NCI-H1436 (cell line): Measurements from ENCODE around the gene HYAL3.
"Not testable (repeated sequence)": the region's sequence is repeated elsewhere in the genome, so short reads cannot be mapped to it uniquely, and the experiment has no call there.

Experiments used
- DNase-seq: peaks from one replicate; lab custom pipeline; 2025; lab: John Stamatoyannopoulos, UW

HYAL3 gene

DNA sequence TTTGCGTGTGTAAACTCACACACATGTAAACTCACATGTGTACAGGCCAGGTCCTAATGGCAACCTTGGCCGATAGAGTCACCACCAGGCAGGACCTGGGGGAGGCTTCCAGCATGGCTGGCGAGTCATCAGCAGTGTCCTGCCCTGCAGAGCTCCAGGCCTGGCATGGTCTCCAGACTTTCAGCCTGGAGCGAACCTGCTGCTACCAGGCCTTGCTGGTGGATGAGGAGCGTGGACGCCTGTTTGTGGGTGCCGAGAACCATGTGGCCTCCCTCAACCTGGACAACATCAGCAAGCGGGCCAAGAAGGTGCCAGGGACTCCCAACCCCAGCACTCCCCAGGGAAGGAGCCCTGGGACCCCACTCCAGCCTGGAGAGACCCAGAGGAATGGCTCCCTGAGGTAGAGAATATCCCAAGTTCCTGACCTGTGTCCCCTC, 29.2 kb downstream of the HYAL3 start:
- no peak for DNase-seq

DNA sequence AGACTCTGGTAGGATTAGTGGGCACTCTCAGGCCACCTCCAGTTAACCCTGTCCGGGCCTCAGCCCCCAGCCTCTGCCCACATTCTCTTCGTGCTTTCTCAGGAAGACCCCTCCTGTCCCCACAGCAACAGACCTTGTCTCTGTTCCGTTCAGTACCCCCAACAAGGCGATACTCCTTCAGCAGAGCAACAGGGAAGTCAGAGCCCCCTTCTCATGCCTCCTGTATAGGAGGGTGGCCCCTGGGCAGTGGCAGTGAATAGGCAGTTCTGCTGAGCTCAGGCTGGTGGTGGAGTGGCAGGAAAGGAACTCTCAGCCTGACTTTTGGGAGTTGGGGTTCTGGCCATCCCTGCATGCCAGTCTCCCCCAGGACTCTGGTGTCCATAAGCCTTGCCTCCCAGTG, 29.7 kb downstream of the HYAL3 start:
- no peak for DNase-seq

DNA sequence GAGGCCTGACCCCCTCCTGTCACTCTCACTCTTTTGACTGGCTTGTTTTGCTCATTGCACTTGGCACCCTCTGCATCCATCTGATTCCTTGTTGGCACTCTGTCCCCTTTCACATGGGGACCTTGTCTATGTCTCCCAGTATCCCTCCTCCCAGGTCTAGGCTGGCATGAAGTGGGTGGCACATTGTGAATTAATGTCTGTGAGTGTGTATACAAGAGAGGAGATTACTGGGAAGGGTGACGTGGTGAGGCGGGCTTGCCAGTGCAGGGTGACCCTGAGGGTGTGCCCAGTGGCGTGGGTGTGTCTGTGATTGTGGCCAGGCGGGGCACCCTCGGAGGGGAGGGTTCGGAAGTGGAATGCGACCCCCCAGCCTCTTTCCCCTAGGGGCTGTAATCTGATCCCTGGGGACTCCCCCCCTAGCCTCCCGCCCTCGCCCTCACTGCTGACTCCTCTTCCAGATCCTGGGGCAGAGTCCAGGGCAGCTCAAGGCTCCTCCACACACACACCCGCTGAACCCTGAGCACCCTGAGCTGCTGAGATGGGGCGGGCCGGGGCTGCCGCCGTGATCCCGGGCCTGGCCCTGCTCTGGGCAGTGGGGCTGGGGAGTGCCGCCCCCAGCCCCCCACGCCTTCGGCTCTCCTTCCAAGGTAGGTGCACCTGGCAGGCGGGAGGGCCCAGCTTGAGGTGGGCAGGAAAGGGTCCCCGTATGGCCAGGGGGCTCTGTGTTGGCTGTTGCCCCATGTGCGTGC, 30.3 kb downstream of the HYAL3 start, which contains the start of gene SEMA3B:
Gene SEMA3B, plus strand, starts transcription at position 445 of the 749 bp plus-strand sequence. Its CDS starts 94 bp downstream, at position 539.
- DNase-seq: no peak

DNA sequence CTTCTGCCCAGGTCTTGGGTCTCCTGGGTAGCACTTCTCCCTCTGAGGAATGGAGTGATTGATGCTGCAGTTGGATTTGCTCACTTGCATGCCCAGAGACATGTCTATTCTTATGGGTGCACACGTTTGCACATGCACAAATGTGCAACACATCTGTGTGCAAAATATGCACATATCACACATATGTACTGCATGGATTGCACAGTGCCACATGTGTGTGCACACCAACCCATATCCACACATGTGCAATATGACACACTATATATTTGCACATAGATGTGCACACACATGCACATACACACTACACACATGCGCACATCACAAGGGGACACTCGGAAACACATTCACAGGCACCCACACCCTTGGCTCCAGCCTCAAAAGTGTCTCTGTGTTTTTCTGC, 30.9 kb downstream of the HYAL3 start:
- DNase-seq: no peak

DNA sequence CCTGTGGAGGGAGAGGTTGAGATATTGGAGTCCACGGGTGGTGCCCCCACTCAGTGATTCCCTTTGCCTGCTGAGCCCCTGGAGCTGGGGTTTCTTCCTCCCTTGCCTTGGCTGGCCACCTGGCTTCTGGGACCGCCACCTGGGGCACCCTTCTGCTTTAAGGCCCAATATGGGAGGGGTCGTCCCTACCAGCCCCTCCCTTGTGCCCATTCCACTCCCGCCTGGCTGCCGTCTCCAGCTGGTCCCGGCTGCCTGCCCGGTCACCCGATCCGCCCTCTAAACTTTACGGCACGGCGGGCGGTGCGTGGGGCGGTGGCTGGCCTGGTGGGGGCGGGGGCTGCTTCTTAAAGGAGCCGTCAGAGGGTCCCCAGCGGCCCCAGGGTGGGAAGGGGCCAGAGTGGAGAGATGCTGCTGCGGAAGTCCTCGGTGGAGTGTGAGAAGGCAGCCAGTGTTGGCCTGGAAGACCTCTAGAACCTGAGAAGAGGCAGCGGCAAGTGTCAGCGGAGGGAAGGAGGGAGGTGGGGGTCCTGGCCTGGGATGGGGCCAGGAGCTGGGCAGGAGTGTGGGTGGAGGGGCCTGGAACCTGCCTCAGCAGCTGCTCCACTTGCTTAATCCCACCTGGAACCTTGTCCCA, 31.8 kb downstream of the HYAL3 start:
- no peak for DNase-seq

DNA sequence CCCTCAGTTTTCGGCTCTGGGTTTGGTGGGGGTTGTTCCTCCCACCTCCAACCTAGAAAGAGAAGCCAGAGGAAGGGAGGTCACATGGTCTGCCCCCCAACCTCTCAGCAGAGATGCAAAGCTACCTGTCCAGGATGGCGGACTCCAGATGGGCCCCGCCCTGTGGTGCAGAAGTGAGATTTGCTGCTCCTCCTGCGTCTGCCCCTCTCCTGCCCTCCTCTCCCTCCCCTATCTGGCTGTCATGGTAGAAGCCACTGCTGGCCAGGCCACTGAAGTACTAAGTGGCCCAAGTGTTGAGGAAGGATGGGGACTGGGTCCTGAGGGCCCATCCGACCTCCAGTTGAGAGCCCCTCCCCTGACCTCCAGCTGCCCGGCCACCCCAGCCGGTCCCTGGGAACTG, 32.4 kb downstream of the HYAL3 start:
- DNase-seq: no peak

DNA sequence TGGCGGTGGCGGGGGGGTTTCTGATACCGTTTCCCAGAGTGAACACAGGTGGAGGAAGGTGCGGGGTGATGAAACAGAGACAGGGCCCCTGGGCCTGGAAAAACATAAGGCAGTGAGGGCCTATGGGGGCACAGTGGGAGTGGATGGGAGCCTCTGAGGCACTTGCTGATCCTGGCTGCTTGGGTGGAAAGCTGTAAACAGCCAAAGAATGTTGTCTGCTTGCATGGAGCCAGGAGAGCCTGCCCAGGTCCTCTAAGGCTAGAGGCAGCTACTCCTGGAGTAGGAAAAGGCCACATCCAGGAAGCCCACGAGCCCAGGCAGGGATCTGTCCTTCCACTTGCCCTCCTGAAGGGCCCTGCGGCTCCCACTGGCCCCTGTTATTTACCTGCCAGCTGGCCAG, 33.2 kb downstream of the HYAL3 start:
- no peak for DNase-seq

DNA sequence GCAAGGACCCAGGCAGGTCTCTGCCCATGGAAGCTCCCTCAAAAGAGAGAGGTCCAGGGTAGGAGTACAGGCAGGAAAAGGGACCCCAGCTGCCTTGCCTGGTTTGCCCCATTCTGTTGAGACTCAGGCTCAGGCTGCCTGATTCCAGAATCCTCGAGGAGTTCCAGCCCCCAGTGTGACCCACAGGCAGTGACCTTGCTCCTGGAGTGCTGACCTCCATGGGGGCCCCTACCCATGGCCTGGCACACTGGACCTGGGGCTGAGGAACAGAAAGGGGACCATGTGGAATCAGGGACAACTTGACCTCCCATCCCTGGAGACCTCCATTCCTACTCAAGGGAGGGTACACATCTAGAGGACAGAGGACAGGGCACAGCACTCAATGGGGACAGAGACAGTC, 33.6 kb downstream of the HYAL3 start:
- DNase-seq: no peak

DNA sequence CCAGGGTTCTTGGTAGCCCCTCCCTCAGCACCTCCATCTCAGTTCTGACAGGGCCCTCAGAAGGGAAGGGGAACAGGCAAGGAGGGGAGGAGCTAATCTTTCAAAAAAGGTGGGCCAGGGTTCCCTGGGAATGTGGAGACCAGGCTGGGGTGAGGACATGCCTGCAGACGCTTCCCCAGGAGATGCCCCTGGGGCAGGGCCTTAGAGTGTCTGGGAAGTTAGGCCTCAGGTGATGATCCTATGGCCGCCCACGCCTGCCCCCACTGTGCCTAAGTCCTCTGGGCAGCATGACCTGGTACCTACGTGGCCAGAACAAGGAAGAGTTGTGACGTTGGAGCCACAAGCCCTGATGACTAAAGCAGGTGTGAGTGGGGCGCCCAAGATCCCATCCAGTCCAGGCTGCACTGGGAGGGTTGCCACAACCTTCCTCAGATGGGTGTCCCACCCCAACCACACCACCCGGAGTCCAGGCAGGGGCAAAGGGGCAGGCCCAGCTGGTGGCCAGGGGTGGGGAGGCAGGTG, 34.2 kb downstream of the HYAL3 start:
- DNase-seq: no peak

DNA sequence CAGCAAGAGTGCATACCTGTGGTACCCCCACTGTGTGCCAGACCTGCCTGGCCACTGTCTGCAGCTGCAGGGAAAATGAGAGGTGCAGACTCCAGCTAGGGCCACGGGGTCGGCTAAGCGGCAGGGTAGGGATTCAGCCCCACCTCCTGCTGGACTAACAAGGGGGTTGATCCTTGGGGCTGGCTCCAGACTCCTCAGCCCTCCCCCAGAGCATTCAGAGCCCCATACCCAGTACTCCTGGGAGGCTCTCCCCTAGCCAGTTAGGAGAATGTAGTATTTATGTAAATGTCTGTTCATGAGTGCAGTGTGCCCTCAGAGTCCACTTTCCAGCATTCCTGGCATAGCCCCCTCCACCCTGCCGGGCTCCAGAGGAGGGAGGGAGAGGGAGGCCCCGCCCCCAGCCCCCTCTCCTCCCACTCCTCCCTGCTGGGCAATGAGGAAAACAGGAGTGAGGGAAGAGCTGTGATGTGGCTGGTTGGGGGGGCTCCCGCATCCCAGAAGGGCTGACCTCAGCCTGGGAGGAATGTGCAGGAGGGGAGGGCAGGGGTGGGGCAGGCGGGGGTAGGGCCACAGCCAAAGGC, 34.7 kb downstream of the HYAL3 start:
- DNase-seq: no peak

DNA sequence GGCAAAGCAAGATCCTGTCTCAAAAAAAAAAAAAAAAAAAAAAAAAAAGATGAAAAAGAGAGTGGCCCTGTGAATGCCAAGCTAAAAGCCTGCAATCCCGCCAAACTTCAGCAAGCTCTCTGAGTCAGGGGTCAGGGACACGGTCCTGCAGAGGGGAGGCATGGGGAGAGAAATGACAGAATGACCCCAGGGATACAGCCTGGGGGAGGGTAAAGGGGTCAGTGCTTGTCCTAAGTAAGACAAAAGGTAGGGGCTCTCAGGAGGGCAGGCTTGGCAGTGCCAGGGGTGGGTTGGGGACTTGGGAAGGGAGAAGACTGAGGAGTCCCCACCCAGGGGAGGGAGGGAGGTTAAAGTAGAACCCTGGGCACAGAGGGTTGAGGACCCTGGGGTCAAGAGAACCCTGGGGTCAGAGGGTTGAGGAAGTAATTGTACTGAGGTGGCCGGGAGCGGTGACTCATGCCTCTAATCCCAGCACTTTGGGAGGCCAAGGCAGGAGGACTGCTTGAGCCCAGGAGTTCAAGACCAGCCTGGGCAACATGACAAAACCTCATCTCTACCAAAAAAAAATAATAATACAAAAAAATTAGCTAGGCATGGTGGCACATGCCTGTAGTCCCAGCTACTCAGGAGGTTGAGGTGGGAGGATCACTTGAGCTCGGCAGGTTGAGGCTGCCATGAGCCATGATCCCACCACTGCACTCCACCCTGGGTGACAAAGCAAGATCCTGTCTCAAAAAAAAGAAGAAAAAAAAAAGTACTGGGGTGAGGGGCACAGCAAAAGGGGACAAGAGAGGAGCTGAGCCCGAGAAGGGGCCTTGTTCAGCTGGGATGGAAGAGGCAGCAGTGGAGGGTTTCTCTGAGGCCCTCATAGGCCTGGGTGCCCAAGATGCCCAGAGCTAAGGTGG, 35.5 kb downstream of the HYAL3 start:
- no peak for DNase-seq

DNA sequence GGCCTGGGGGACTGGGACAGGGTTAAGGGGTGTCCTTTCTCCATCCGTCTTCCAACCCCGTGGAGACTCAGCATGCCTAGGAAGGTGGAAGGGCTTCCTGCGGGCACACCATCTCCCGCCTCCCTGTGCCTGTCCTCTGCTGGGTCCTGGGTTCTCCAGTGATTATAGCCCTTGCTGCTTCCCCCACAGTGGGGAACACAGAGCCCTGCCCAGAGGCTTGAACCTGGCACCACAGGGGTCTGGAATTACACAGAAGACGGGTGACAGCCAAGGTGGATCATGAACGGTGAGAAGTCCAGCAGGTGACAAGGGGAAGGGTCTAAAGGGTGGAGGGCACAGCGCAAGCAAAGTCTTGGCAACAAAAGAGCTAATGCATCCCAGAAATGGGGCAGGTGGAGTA, 36.4 kb downstream of the HYAL3 start:
- DNase-seq: no peak

DNA sequence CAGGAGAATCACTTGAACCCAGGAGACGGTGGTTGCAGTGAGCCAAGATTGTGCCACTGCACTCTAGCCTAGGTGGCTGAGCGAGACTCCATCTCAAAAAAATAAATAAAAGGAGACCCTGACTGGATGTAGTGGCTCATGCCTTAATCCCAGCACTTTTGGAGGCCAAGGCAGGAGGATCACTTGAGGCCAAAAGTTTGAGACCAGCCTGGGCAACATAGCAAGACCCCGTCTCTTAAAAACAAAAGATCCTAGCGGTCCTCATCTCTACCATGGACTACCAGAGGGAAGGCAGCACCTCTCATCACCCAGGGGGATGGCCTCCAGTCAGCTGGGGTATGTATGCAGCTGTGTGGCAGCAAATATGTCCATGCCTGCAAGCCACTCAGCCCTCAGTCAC, 37.0 kb downstream of the HYAL3 start:
- not testable (repeated sequence) for DNase-seq

DNA sequence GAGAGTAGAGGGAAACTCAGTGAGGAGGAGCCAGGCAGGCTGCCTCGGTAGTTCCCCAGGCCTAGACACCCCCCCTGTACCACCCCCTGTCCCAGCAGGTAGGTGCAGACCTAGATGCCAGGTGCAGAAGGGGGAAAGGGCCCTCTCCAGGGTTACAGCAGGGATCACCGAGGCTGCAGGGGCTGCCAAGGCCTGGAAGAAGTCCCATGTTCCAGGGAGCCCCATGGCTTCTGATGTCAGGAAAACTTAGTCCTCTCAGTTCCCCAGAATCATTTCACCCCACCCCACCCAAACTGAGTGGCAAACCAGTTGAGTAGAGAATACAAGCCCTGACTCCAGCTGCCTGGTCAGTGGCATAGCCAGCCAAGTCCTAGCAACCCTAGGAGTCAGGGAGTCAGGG, 37.7 kb downstream of the HYAL3 start:
- DNase-seq: no peak

DNA sequence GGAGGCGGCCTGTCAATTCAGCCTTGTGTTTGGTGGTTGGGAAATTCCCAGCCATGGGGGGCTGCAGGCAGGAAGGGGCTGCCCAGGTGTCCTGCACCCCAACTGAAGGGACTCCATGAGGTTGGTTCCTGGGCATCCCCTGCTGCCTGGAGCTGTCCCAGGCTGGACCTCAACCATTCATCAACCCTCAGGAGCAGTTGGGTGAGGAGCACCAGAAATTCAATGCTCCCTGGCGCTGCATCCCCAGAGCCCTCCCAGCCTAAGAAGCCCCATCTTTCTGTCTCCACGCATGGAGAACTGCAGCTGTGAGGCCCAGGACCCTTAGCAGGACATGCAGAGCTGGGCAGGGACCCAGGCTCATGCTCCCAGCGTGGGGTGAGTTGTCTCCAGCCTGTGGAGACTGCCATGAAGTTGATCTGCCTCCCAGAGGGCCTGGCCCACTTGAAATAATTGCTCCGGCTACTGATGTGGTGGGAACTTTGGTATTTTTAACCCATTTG, 38.2 kb downstream of the HYAL3 start:
- DNase-seq: no peak

DNA sequence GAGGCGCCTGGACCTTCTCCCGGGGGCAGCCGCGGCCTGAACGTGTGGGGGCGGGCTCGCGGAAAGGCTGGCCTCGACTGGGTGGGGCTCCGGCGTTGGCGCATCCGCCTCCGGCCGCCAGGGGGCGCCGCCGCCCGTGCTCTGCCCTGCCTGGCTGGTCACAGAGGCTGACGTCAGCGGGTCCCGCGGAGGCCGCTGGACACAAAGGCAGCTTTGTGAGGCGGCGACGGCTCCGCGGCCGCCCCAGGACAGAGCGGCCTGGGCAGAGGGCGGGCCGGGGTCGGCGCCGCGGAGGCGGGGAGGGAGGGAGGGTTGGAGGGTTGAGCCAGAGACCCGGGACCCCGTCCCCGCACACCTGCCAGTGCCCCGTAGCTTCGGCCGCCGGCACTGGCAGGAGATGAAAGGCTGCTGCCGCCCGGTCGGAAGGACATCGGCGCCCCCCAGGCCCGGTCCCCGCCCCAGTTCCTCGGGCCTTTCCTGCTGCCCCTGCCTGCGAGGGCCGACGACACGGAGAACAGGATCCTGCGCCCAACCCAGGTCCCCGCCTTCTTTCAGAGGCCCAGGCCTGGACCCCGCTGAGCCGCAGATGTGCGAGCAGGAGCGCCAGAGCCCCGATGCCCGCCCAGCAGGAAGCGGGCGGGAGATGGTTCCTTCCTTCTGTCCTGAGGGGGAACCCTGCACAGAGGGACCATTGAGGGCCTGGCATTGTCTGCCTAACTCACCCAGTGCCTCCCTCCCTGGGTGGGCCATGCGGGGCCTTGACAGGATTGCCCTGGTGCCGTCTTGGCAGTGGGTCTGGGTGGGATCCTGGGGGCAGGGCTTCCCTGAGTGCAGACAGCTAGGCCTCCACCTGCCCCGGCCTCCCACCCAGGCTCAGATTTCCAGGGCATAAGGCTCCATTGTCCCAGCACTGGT, 38.9 kb downstream of the HYAL3 start:
- peak; percentile 56 for DNase-seq

DNA sequence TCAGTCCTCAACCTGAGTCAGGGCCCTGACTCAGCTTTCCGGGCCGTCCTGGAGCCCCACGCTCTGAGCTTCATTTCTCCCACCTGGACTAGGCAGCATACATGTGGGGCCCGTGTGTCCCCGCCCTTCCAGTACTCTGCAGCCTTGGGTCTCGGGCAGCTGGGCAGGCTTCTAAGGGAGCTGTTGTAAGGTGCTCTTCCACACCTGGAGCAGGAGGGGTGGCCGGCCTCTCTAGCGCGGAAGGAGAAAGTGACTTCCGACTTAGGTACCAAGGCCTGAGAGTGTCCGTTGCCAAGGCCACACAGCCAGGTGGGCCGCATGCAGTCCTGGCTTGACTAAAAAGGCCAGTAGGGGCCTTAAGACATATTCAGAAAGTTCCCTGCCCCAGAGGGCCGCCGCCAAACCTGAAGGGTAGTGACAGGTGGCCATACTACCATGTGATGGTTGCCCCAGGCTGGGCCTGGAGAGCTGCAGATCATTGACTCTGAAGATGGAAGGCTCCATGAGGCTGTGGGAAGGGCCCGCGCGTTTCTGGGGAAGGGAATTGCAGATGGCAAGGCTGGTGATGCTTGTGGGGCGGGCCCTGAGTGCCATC, 39.7 kb downstream of the HYAL3 start:
- DNase-seq: no peak

DNA sequence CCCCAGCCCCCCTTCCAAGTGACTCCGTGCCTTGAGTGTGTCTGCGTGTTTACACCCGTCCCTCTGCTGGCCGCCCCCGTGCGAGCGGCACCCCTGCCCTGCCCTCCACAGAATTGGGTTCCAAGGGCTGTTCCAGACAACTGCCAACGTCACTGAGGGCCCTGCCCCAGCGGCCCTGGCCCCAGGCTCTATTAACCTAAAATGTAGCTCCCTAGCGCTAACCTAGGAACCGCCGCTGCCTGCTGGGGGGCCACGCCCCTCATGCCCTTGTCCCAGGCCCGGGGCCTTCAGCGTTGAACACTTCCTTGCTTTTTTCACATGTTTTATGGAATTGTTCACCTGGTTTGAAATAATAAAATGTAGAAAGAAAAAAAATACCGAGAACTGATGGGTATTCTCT, 40.2 kb downstream of the HYAL3 start:
- DNase-seq: no peak

DNA sequence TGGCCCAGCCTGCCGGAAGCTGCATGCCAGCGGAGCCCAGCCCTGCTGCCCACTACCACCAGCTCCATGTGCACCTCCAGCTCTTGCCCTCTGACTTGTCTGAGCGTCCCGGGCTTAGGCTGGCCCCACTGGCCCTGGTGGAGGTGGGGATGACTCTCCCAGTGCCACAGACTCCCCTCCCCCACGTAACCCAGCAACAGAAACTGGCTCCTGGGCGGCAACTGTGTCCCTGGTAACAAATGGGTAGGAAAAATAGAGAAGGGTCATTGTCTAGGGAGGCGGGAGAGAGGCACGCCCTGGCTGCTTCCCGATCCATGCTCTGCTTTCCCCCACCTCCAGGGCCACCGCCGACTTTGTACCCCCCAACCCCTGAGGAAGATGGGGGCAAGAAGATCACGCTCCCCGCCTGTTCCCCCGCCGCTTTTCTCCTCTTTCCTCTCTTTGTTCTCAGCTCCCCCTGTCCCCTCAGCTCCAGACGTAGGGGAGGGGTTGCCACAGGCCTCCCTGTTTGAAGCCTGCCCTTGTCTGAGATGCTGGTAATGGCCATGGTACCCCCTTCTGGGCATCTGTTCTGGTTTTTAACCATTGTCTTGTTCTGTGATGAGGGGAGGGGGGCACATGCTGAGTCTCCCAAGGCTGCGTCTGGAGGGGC, 41.0 kb downstream of the HYAL3 start:
- DNase-seq: no peak
